HL-60 (cell line): ENCODE results near the gene DUOX2.

Experiments used
- DNase-seq, 2 experiments: peaks; one replicate each; pipeline ENCODE4 v3.0.0-alpha.2; 2010 to 2020; ENCODE audit warnings: low read depth in 1 of 2, low spot score in 1 of 2
- H3K27ac ChIP-seq: fragments of 250-450 bp; sonication (Bioruptor Pico); replicated peaks from 2 replicates; pipeline ENCODE4 v1.5.1; 2020; ENCODE audit warnings: mild to moderate bottlenecking, moderate library complexity
- H3K27me3 ChIP-seq: fragments of 250-450 bp; sonication (Bioruptor Pico); 2 replicates; pipeline ENCODE4 v1.5.1; 2021; ENCODE audit warnings: mild to moderate bottlenecking, moderate library complexity; ENCODE audit not compliant: insufficient read depth, poor library complexity, severe bottlenecking
- H3K4me3 ChIP-seq: replicated peaks from 2 replicates; pipeline ENCODE4 v1.5.1; 2011; ENCODE audit warnings: mild to moderate bottlenecking, control low read depth, low read length; ENCODE audit not compliant: insufficient read depth
- GABPA ChIP-seq: IDR thresholded peaks from 2 replicates; pipeline ENCODE4 v1.6.1; 2012; ENCODE audit warnings: low read depth
- POLR2AphosphoS5 ChIP-seq: IDR thresholded peaks from 2 replicates; pipeline ENCODE4 v1.6.1; 2012; ENCODE audit warnings: low read depth
- REST ChIP-seq: IDR thresholded peaks from 2 replicates; pipeline ENCODE4 v1.6.1; 2012; ENCODE audit warnings: low read depth; ENCODE audit not compliant: insufficient replicate concordance
- SPI1 ChIP-seq: IDR thresholded peaks from 2 replicates; pipeline ENCODE4 v1.6.1; 2012; ENCODE audit warnings: low read depth, mild to moderate bottlenecking, borderline replicate concordance
- TF ChIP-seq, protein P1 (sequence below): IDR thresholded peaks from one replicate; pipeline ENCODE4 v1.5.1; 2011; ENCODE audit warnings: low read length, control low read depth, inconsistent platforms; ENCODE audit not compliant: insufficient read depth

DUOX2 gene

DNA sequence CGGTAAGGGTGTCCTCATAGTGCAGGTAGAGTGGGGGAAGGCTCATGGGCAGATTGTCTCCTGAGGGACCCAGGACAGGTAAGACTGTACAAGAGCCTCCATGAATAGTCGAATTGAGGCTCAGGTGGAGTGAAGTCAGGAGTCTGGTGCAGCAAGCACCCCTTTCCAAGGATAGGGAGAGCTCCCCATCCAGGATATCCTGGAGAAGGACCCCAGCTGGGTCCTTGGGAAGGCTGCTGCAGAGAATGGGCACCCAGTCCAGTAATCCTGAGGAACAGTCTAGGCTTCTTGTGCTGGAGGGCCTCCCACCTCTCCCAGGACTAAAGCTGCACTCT is 746 bp upstream of the DUOX2 start:
- Histone ChIP-seq H3K27me3 (peaks cover 71% of the 10 kb centered on the region), H3K27ac (no peak overlapping the region), H3K4me3 (no peak overlapping the region)
- TF ChIP-seq POLR2AphosphoS5, result no peak
- no peak for TF ChIP-seq SPI1
- TF ChIP-seq GABPA, result no peak
- TF ChIP-seq, protein P1, sequence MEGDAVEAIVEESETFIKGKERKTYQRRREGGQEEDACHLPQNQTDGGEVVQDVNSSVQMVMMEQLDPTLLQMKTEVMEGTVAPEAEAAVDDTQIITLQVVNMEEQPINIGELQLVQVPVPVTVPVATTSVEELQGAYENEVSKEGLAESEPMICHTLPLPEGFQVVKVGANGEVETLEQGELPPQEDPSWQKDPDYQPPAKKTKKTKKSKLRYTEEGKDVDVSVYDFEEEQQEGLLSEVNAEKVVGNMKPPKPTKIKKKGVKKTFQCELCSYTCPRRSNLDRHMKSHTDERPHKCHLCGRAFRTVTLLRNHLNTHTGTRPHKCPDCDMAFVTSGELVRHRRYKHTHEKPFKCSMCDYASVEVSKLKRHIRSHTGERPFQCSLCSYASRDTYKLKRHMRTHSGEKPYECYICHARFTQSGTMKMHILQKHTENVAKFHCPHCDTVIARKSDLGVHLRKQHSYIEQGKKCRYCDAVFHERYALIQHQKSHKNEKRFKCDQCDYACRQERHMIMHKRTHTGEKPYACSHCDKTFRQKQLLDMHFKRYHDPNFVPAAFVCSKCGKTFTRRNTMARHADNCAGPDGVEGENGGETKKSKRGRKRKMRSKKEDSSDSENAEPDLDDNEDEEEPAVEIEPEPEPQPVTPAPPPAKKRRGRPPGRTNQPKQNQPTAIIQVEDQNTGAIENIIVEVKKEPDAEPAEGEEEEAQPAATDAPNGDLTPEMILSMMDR, result no peak
- TF ChIP-seq REST, result no peak
- no peak for DNase-seq

- H3K27me3 ChIP-seq, result peaks cover 72% of the 10 kb centered on the region
- no peak for DNase-seq
- TF ChIP-seq REST (no peak), SPI1 (no peak), POLR2AphosphoS5 (no peak)
- TF ChIP-seq, protein P1, result no peak
- H3K27ac ChIP-seq, result no peak overlapping the region
- no peak overlapping the region for H3K4me3 ChIP-seq
Observed at GRCh38 chr15:45113380-45113990, 487 bp downstream of the DUOX2 start.

- no peak overlapping the region for H3K27ac ChIP-seq
- TF ChIP-seq GABPA (no peak), POLR2AphosphoS5 (no peak), REST (no peak), SPI1 (no peak)
- TF ChIP-seq, protein P1, result no peak
- peaks cover 72% of the 10 kb centered on the region for H3K27me3 ChIP-seq
- H3K4me3 ChIP-seq, result no peak overlapping the region
- DNase-seq, result no peak
Observed at GRCh38 chr15:45112591-45113379, 1.2 kb downstream of the DUOX2 start.
